PC-9 (cell line): ENCODE data around the gene NSD2.

Experiments used
- EZH2 ChIP-seq: fragments of 200-600 bp; sonication (generic); IDR thresholded peaks from 2 replicates; pipeline ENCODE4 v1.8.0; 2017; ENCODE audit warnings: antibody characterized with exemption, low read depth
- TF ChIP-seq, protein P1 (sequence below): fragments of 200-600 bp; sonication (generic); conservative IDR thresholded peaks from 2 replicates; pipeline ENCODE4 v1.6.1; 2017; ENCODE audit warnings: mixed run types, antibody characterized with exemption, mild to moderate bottlenecking, moderate library complexity

- TF ChIP-seq, protein P1, sequence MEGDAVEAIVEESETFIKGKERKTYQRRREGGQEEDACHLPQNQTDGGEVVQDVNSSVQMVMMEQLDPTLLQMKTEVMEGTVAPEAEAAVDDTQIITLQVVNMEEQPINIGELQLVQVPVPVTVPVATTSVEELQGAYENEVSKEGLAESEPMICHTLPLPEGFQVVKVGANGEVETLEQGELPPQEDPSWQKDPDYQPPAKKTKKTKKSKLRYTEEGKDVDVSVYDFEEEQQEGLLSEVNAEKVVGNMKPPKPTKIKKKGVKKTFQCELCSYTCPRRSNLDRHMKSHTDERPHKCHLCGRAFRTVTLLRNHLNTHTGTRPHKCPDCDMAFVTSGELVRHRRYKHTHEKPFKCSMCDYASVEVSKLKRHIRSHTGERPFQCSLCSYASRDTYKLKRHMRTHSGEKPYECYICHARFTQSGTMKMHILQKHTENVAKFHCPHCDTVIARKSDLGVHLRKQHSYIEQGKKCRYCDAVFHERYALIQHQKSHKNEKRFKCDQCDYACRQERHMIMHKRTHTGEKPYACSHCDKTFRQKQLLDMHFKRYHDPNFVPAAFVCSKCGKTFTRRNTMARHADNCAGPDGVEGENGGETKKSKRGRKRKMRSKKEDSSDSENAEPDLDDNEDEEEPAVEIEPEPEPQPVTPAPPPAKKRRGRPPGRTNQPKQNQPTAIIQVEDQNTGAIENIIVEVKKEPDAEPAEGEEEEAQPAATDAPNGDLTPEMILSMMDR, result no peak
- no peak for TF ChIP-seq EZH2
Observed at GRCh38 chr4:1841201-1841886, 29.8 kb upstream of the NSD2 start.
